ENCODE measurements around the gene R3HDM4. TPM values are rescaled to one million over a fixed set of nuclear protein-coding genes. Genes with fewer than 3 reads are reported as not detected.
A peak's percentile ranks its signal among the peaks of the same experiment; 100 is the strongest.

R3HDM4 gene
- total and polyA plus RNA-seq, 9 of the 15 experiments (the other 6 are each of a cell fraction or from before 2014, with no cell fraction given), result 3.2 to 154 (median 59.0) TPM

DNA sequence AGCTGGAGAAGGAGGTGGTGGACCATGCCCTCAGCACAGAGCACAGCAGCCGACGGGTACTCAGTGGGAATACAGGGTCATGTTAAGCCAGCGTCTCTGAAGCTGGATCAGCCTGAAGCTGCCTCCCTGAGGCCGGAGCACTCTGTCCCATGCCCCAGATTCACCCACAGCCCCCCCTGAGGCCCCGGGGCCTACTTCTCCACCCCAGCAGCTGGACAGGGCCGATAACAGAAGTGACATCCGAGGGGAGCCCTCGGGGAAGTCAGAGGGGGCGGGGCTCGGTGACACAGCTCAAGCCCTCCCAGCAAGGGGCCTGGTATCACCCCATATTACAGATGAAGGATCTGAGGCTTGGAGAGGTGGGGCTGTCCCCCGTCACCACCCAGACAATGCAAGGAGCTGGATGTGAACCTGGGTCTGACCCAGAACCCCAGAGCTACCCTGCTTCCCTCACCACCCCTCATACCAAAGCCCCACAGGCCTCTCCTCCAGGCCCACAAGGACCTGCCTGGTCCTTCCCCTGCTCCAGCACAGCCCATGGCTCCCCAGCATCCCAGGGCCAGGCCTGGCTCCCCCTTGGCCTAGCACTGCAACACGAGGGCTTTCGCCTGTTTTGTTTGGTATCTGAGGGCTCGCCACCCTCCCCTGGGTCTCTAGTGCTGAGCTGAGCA is 5.7 kb downstream of the R3HDM4 start (continued):
- TF ChIP-seq CHD2 (IDR thresholded peaks at IDR 0.05; ENCODE audit: low read depth, low read length) (no peak; the same call in 1 of the 2 replicates), TOE1 (IDR thresholded peaks at IDR 0.05; ENCODE audit: borderline replicate concordance) (peak; percentile 23; the same call in 1 of the 2 replicates), TOE1 (CRISPR knock-in tag; IDR thresholded peaks at IDR 0.05; ENCODE audit: borderline replicate concordance, low read depth) (no peak), RB1 (IDR thresholded peaks at IDR 0.05; ENCODE audit: low read depth) (peak; percentile 48; the same call in 1 of the 2 replicates), ZNF239 (CRISPR knock-in tag; IDR thresholded peaks at IDR 0.05) (peak; percentile 49; the same call in 1 of the 2 replicates), BRF2 (IDR thresholded peaks at IDR 0.05; ENCODE audit: borderline replicate concordance, insufficient read depth, insufficient read length) (no peak), DIDO1 (tag; IDR thresholded peaks at IDR 0.05; ENCODE audit: low read depth) (no peak), ZFP1 (CRISPR knock-in tag; IDR thresholded peaks at IDR 0.05) (0 out of 2 replicates have a peak, but pooled peaks have one; percentile 17), RCOR1 (IDR thresholded peaks at IDR 0.05; ENCODE audit: borderline replicate concordance in 1 of 2, low read depth in 2 of 2, low read length in 2 of 2) (peak in 1 of 2 experiments; percentile 95; a peak in 2 of 4 replicates), RBM25 (IDR thresholded peaks at IDR 0.05; ENCODE audit: low read depth, low read length, severe bottlenecking) (peak; percentile 80), NBN (IDR thresholded peaks at IDR 0.05; ENCODE audit: low read depth) (peak; percentile 48), TSC22D4 (tag; IDR thresholded peaks at IDR 0.05) (no peak), MAZ (CRISPR knock-in tag; conservative IDR thresholded peaks at IDR 0.05 in 1 of 2, IDR thresholded peaks at IDR 0.05 in 1 of 2) (peak; percentile 96 to 97), NEUROD1 (IDR thresholded peaks at IDR 0.05; ENCODE audit: borderline replicate concordance, low read depth, low read length, partially characterized antibody) (peak; percentile 96), MTA3 (IDR thresholded peaks at IDR 0.05; ENCODE audit: borderline replicate concordance) (peak; percentile 91), BRCA1 (IDR thresholded peaks at IDR 0.05) (no peak), BRCA1 (CRISPR knock-in tag; IDR thresholded peaks at IDR 0.05) (no peak), ZNF184 (CRISPR knock-in tag; IDR thresholded peaks at IDR 0.05) (no peak), TSHZ1 (CRISPR knock-in tag; IDR thresholded peaks at IDR 0.05) (no peak)

Measured in K562 (cell line).